BJ (cell line): Measurements from ENCODE around the gene SUPT4H1. TPM values are rescaled to one million over a fixed set of nuclear protein-coding genes. Genes with fewer than 3 reads are reported as not detected.
"Not testable (repeated sequence)": the region's sequence is repeated elsewhere in the genome, so short reads cannot be mapped to it uniquely, and the experiment has no call there.

Experiments
- CTCF ChIA-PET: fragments of 350-600 bp; formaldehyde crosslinking; extraction: SDS; loops from one replicate; lab custom pipeline; 2021; ENCODE audit warnings: antibody characterized with exemption, inconsistent platforms; lab: Yijun Ruan, JAX
- POLR2A ChIA-PET: fragments of 300-600 bp; sonication (Branson Sonifier 250); formaldehyde crosslinking; extraction: SDS; loops from one replicate; lab custom pipeline; 2021; ENCODE audit warnings: antibody characterized with exemption; lab: Charles Lee
- DNase-seq: peaks from one replicate; pipeline ENCODE4 v3.0.0-alpha.2; 2011; ENCODE audit warnings: low read depth
- H3K27me3 ChIP-seq: 2 replicates; pipeline ENCODE4 v1.6.0; 2011; ENCODE audit warnings: low read length; ENCODE audit not compliant: control insufficient read depth, insufficient read depth
- H3K36me3 ChIP-seq: 2 replicates; pipeline ENCODE4 v1.5.1; 2011; ENCODE audit warnings: low read length; ENCODE audit not compliant: control insufficient read depth, insufficient read depth
- H3K4me3 ChIP-seq: 2 replicates; pipeline ENCODE4 v1.5.1; 2011; ENCODE audit warnings: low read depth, mild to moderate bottlenecking, control low read depth, low read length
- polyA plus RNA-seq: library from polyadenylated mRNA; depleted of rRNA; stranded (reverse); fragments of >200 nt; gene quantifications from 2 replicates; pipeline ENCODE4 v1.2.3, GENCODE V29; 2011
- TF ChIP-seq, protein P1 (sequence below): IDR thresholded peaks from 2 replicates; pipeline ENCODE4 v1.5.1; 2011; ENCODE audit warnings: low read depth, mild to moderate bottlenecking, control low read depth, inconsistent platforms, low read length, moderate library complexity; ENCODE audit not compliant: insufficient read depth

SUPT4H1 gene
- polyA plus RNA-seq, 1 experiment: 145 TPM

DNA sequence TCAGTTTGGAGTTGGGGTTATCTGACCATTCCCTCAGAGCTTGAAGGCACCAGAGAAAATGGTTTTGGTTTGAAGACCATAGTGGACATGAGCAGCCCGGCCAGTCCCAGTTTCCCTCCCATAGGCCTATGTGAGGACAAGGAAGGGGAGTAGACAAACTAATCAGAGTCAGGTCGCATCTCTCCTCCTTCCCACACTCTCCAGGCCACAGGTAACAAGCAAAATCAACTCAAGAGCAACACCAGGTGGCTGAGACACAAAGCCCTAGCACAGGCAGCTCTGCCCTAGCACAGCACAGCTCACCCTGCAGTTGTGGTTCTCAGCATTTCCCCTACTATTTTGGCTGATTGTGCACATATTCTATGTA, 7.2 kb downstream of the SUPT4H1 start:
- TF ChIP-seq, protein P1, sequence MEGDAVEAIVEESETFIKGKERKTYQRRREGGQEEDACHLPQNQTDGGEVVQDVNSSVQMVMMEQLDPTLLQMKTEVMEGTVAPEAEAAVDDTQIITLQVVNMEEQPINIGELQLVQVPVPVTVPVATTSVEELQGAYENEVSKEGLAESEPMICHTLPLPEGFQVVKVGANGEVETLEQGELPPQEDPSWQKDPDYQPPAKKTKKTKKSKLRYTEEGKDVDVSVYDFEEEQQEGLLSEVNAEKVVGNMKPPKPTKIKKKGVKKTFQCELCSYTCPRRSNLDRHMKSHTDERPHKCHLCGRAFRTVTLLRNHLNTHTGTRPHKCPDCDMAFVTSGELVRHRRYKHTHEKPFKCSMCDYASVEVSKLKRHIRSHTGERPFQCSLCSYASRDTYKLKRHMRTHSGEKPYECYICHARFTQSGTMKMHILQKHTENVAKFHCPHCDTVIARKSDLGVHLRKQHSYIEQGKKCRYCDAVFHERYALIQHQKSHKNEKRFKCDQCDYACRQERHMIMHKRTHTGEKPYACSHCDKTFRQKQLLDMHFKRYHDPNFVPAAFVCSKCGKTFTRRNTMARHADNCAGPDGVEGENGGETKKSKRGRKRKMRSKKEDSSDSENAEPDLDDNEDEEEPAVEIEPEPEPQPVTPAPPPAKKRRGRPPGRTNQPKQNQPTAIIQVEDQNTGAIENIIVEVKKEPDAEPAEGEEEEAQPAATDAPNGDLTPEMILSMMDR: no peak
- POLR2A ChIA-PET: no interaction called here
- no peak for DNase-seq
- peaks cover 32% of the 10 kb centered on the region for H3K36me3 ChIP-seq
- CTCF ChIA-PET: interaction anchor here (2.2 kb wide), 1 partner anchor 27 kb away, joined by 7 read pairs; no protein-coding TSS in a partner anchor
- H3K27me3 ChIP-seq: no peaks in the 10 kb centered on the region
- H3K4me3 ChIP-seq: no peak overlapping the region

DNA sequence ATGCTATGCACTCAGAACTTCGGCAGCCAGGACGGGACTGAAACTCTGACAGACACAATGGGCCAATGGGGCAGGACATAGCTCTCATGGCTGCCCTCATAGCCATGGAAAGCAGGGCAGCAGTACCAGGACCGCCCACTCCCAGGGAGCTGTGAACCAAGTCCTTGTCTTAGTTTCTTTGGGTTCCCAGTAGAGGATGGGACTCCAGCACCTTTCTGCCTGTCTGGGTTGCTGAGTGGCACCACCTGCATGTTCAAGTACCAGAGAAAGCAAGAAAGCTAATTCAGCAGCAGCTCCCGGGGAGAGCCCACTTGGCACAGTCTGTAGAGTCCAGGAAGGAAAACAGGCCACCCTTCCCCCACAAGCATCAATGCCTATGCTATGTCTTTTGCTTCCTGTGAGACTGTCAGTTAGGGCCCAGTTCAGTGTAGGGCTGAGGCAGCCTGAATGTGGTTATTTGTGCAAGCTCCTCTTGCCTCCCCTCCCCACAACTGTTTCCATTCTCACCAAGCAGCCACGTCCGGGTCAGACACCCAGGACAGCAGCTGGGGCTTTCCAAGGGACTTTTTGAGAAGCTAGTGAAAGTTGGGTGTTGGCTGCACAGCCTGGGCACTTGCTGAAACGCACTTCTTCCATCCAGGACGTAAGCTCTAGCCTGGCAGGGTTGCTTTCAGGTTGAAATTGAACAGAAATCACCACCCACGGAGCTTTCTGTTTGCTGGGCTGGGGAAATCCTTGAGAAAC, 7.8 kb downstream of the SUPT4H1 start:
- Histone ChIP-seq H3K4me3 (no peak overlapping the region), H3K27me3 (no peaks in the 10 kb centered on the region), H3K36me3 (peaks cover 32% of the 10 kb centered on the region)
- ChIA-PET CTCF (interaction anchor here (0.7 to 2.2 kb wide), 2 partner anchors 27 to 60 kb away, joined by 3 to 7 read pairs; no protein-coding TSS in a partner anchor), POLR2A (interaction anchor here (0.7 kb wide), 1 partner anchor 8 kb away, joined by 3 read pairs; the partner anchor contains the start of gene SUPT4H1)
- DNase-seq: no peak
- TF ChIP-seq, protein P1: no peak

DNA sequence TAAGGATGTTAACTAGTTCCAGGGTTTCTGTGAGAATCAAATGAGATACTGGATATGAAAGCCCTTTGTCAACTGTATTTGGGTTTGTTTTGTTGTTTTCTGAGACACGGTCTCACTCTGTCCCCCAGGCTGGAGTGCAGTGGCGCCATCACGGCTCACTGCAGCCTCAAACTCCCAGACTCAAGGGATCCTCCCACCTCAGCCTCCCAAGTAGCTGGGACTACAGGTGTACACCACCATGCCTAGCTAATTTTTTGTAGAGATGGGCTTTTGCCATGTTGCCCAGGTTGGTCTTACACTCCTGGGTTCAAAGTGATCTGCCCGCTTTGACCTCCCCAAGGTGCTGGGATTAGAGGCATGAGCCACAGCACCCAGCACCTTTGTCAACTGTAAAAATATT, 8.9 kb downstream of the SUPT4H1 start:
- CTCF ChIA-PET: interaction anchor here (2.2 kb wide), 1 partner anchor 26 kb away, joined by 7 read pairs; no protein-coding TSS in a partner anchor
- DNase-seq: no peak
- TF ChIP-seq, protein P1: no peak
- H3K36me3 ChIP-seq: peaks cover 27% of the 10 kb centered on the region
- no peaks in the 10 kb centered on the region for H3K27me3 ChIP-seq
- POLR2A ChIA-PET: no interaction called here
- H3K4me3 ChIP-seq: no peak overlapping the region

DNA sequence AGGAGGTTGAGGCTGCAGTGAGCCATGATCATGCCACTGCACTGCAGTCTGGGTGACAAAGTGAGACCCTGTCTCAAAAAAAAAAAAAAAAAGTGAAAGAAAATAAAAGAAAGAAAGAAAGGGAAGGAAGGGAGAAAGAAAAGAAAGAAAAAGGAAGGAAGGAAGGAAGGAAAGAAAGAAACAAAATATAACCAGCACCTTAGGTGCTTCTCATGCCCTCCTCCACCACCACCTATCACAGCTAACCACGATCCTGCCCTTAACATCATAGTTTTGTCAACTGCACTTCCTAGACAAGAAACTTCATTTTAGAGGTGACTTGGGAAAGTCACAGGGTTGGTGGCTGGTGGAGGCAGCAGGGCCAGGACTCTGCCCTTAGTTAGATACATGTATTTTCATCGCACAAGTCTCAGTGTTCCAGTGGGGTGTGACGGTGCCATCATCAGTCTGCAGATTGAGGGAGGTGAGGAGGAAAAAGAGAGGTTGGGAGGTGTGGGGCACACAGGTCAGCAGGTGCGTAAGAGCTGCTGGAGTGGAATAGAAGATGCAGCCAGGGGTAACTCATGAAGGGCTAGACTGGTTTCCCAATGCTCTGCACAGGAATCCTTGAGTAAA, 10.0 kb downstream of the SUPT4H1 start:
- H3K36me3 ChIP-seq: peaks cover 17% of the 10 kb centered on the region
- ChIA-PET POLR2A (no interaction called here), CTCF (no interaction called here)
- no peaks in the 10 kb centered on the region for H3K27me3 ChIP-seq
- TF ChIP-seq, protein P1: no peak
- H3K4me3 ChIP-seq: no peak overlapping the region
- no peak for DNase-seq

DNA sequence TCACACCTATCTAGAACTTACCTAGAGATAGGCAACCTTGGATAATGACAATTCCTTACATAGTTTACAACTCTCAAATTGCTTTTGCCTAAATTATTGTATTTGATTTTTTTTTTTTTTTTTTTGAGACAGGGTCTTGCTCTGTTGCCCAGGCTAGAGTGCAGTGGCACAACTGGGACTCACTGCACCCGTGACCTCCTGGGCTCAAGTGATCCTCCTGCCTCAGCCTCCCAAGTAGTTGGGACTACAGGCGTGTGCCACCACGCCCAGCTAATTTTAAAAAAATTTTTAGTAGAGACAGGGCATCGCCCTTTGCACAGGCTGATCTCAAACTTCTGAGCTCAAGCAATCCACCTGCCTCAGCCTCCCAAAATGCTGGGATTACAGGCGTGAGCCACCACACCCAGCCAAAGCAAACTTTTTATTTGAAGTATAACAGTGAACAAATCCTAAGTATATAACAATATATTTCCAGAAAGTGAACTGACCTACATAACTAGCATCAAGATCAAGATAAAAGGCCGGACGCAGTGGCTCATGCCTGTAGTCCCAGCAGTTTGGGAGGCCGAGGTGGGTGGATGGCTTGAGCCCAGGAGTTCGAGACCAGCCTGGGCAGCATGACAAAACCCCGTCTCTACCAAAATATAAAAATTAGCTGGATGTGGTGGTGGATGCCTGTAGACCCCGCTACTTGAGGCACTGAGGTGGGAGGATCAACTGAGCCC, 10.7 kb downstream of the SUPT4H1 start:
- DNase-seq, H3K27me3 ChIP-seq, CTCF ChIA-PET, H3K4me3 ChIP-seq, POLR2A ChIA-PET: not testable (repeated sequence)
- peaks cover 13% of the 10 kb centered on the region for H3K36me3 ChIP-seq
